Measurements from ENCODE around the gene TMEM123. TPM values are rescaled to one million over a fixed set of nuclear protein-coding genes. Genes with fewer than 3 reads are reported as not detected.

TMEM123 gene
- total and polyA plus RNA-seq, 2 of the 13 experiments (the other 11 are each of a cell fraction or from before 2014, with no cell fraction given) = 365 to 2,761 TPM

- TF ChIP-seq ZBTB40 (IDR thresholded peaks at IDR 0.05) (no peak), ZBTB40 (CRISPR knock-in tag; IDR thresholded peaks at IDR 0.05) (0 out of 2 replicates have a peak, but pooled peaks have one; percentile 61), SP2 (CRISPR knock-in tag; IDR thresholded peaks at IDR 0.05) (no peak), RFX5 (IDR thresholded peaks at IDR 0.05; ENCODE audit: low read depth, low read length) (peak; percentile 54; the same call in 1 of the 2 replicates), SALL1 (CRISPR knock-in tag; IDR thresholded peaks at IDR 0.05) (peak; percentile 92), MAX (IDR thresholded peaks at IDR 0.05) (peak; percentile 65), ZNF644 (CRISPR knock-in tag; IDR thresholded peaks at IDR 0.05; ENCODE audit: low read depth) (no peak), CEBPG (CRISPR knock-in tag; IDR thresholded peaks at IDR 0.05) (no peak), CREB1 (IDR thresholded peaks at IDR 0.05) (peak; percentile 99), CREB1 (CRISPR knock-in tag; IDR thresholded peaks at IDR 0.05) (peak; percentile 89), ZNF281 (CRISPR knock-in tag; IDR thresholded peaks at IDR 0.05; ENCODE audit: borderline replicate concordance) (no peak), ZNF382 (CRISPR knock-in tag; IDR thresholded peaks at IDR 0.05; ENCODE audit: borderline replicate concordance) (no peak), ZNF777 (CRISPR knock-in tag; IDR thresholded peaks at IDR 0.05) (peak; percentile 21; the same call in 1 of the 2 replicates), ZNF660 (CRISPR knock-in tag; IDR thresholded peaks at IDR 0.05; ENCODE audit: borderline replicate concordance, low read depth) (no peak), CCAR2 (optimal IDR thresholded peaks at IDR 0.05; ENCODE audit: low read depth, low read length) (no peak), TRAFD1 (CRISPR knock-in tag; IDR thresholded peaks at IDR 0.05; ENCODE audit: borderline replicate concordance) (no peak), TOPORS (CRISPR knock-in tag; IDR thresholded peaks at IDR 0.05) (peak; percentile 92; the same call in 1 of the 2 replicates)
These were observed 105.7 kb downstream of the TMEM123 start, which contains the start of gene BIRC2 (continued) for GRCh38 chr11:102346748-102347461.

All from HepG2 (cell line).